ENCODE results near the gene EXTL2.
"Not testable (repeated sequence)": the region's sequence is repeated elsewhere in the genome, so short reads cannot be mapped to it uniquely, and the experiment has no call there.

EXTL2 gene

DNA sequence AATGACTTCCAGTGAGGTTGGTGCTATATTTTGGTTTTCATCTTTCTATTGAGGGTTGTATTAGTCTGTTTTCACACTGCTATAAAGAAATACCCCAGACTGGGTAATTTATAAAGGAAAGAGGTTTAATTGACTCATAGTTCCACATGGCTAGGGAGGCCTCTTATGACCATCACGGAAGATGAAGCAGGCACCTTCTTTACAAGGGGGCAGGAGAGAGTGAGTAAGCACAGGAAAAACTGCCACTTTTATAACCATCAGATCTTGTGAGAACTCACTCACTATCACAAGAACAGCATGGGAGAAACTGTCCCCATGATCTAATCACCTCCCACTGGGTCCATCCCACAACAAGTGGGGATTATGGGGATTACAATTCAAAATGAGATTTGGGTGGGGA, 5.6 kb downstream of the EXTL2 start:
- H3K27me3 ChIP-seq (ENCODE audit: insufficient read depth, low read length, poor library complexity); H3K79me1 ChIP-seq (ENCODE audit: low read length); H3K9ac ChIP-seq (ENCODE audit: low read length); H3K4me1 ChIP-seq (ENCODE audit: control insufficient read depth, low read depth, low read length); H4K5ac ChIP-seq (ENCODE audit: low read length); H3K4me3 ChIP-seq (ENCODE audit: low read length); H3K4ac ChIP-seq (ENCODE audit: low read depth, low read length); H3K4me2 ChIP-seq (ENCODE audit: low read length); H3K56ac ChIP-seq (ENCODE audit: low read length); H2AK5ac ChIP-seq (ENCODE audit: low read length); DNase-seq; H4K8ac ChIP-seq (ENCODE audit: low read depth, low read length); H2BK5ac ChIP-seq (ENCODE audit: low read length); H3K36me3 ChIP-seq (ENCODE audit: control insufficient read depth, insufficient read depth, low read length); H2BK15ac ChIP-seq (replicated peaks; ENCODE audit: low read depth); H3K27ac ChIP-seq (ENCODE audit: low read depth, low read length); H2BK120ac ChIP-seq (ENCODE audit: low read depth, low read length); H3K18ac ChIP-seq (ENCODE audit: low read length); H3K23ac ChIP-seq (ENCODE audit: low read length): not testable (repeated sequence)
- no CpG with 5 or more reads among the region's 1 CpG for WGBS (ENCODE audit: extremely low coverage, insufficient coverage, low lambda C conversion rate)
- H3K79me2 ChIP-seq (ENCODE audit: control insufficient read depth, insufficient read depth, low read length): peaks cover 11% of the 10 kb centered on the region

DNA sequence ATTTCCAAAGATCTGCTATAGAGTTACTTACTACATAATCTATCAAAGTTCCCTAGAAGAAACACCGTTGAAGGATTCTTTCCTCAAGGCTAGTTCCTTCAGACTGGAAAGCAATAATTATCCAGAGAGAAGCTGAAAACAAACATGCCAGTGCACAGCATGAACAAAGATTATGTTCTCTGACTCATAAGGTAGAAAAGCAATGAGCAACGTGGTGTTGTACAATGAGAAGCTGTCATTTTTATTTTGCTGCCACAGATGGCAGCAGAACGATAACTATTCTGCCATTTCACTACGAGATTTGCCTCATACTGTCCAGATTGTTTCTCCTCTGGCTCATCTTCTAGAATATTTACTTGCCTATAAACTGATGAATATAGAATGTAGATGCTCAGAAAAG, 10.7 kb downstream of the EXTL2 start:
- Histone ChIP-seq H2BK5ac (ENCODE audit: low read length) (no peak overlapping the region), H3K4me3 (ENCODE audit: low read length) (no peak overlapping the region), H4K5ac (ENCODE audit: low read length) (no peak overlapping the region), H4K8ac (ENCODE audit: low read depth, low read length) (no peak overlapping the region), H3K27me3 (ENCODE audit: insufficient read depth, low read length, poor library complexity) (no peaks in the 10 kb centered on the region), H3K36me3 (ENCODE audit: control insufficient read depth, insufficient read depth, low read length) (no peaks in the 10 kb centered on the region), H2AK5ac (ENCODE audit: low read length) (no peak overlapping the region), H3K27ac (ENCODE audit: low read depth, low read length) (no peak overlapping the region), H3K79me1 (ENCODE audit: low read length) (no peaks in the 10 kb centered on the region), H3K4me1 (ENCODE audit: control insufficient read depth, low read depth, low read length) (no peaks in the 10 kb centered on the region), H2BK15ac (replicated peaks; ENCODE audit: low read depth) (no peak overlapping the region), H3K23ac (ENCODE audit: low read length) (no peak overlapping the region), H3K18ac (ENCODE audit: low read length) (no peak overlapping the region), H3K56ac (ENCODE audit: low read length) (no peak overlapping the region), H3K9ac (ENCODE audit: low read length) (no peak overlapping the region), H2BK120ac (ENCODE audit: low read depth, low read length) (no peak overlapping the region), H3K4ac (ENCODE audit: low read depth, low read length) (no peak overlapping the region), H3K4me2 (ENCODE audit: low read length) (no peak overlapping the region), H3K79me2 (ENCODE audit: control insufficient read depth, insufficient read depth, low read length) (no peaks in the 10 kb centered on the region)
- no CpG with 5 or more reads among the region's 4 CpGs for WGBS (ENCODE audit: extremely low coverage, insufficient coverage, low lambda C conversion rate)
- no peak for DNase-seq

DNA sequence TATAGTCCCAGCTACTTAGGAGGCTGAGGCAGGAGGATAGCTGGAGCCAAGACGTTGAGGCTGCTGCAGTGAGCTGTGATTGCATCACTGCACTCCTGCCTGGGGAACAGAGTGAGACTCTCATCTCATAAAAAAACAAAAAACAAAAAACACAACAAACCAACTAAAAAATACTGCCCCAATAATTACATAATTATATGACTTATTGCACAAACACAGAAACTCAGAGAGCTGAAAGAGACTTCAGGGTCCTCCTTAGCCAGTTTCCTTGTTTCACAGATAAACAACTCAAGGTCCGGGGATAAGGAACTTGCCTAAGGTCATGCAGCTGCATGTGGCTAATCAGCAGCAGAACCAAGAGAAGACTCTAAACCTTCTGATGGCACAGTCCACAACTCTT, 11.9 kb downstream of the EXTL2 start:
- no peak overlapping the region for H3K18ac ChIP-seq (ENCODE audit: low read length)
- no peaks in the 10 kb centered on the region for H3K4me1 ChIP-seq (ENCODE audit: control insufficient read depth, low read depth, low read length)
- H4K5ac ChIP-seq (ENCODE audit: low read length): no peak overlapping the region
- H2BK5ac ChIP-seq (ENCODE audit: low read length): no peak overlapping the region
- no peaks in the 10 kb centered on the region for H3K79me2 ChIP-seq (ENCODE audit: control insufficient read depth, insufficient read depth, low read length)
- no peak for DNase-seq
- H2AK5ac ChIP-seq (ENCODE audit: low read length): no peak overlapping the region
- H3K27me3 ChIP-seq (ENCODE audit: insufficient read depth, low read length, poor library complexity): no peaks in the 10 kb centered on the region
- H3K36me3 ChIP-seq (ENCODE audit: control insufficient read depth, insufficient read depth, low read length): no peaks in the 10 kb centered on the region
- no peak overlapping the region for H3K9ac ChIP-seq (ENCODE audit: low read length)
- no peak overlapping the region for H3K4ac ChIP-seq (ENCODE audit: low read depth, low read length)
- no peak overlapping the region for H3K4me3 ChIP-seq (ENCODE audit: low read length)
- H2BK15ac ChIP-seq (replicated peaks; ENCODE audit: low read depth): no peak overlapping the region
- H3K23ac ChIP-seq (ENCODE audit: low read length): no peak overlapping the region
- no peak overlapping the region for H2BK120ac ChIP-seq (ENCODE audit: low read depth, low read length)
- no peak overlapping the region for H3K56ac ChIP-seq (ENCODE audit: low read length)
- H4K8ac ChIP-seq (ENCODE audit: low read depth, low read length): no peak overlapping the region
- H3K27ac ChIP-seq (ENCODE audit: low read depth, low read length): no peak overlapping the region
- H3K79me1 ChIP-seq (ENCODE audit: low read length): no peaks in the 10 kb centered on the region
- WGBS (ENCODE audit: extremely low coverage, insufficient coverage, low lambda C conversion rate): no CpG with 5 or more reads among the region's 2 CpGs
- H3K4me2 ChIP-seq (ENCODE audit: low read length): no peak overlapping the region

DNA sequence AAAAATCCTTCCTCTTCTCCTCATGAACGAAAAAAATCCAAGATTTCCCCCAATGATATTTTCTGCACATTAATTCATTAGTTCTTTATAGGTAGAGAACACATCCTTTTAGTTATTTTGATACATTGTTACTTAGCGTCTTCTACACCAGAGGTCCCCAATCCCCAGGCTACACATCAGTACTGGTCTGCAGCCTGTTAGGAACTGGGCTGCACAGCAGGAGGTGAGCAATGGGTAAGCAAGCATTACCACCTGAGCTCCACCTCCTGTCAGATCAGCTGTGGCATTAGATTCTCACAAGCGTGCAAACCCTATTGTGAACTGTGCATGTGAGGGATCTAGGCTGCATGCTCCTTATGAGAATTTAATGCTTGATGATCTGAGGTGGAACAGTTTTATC, 13.0 kb downstream of the EXTL2 start:
- Histone ChIP-seq H2BK5ac (ENCODE audit: low read length) (no peak overlapping the region), H2BK15ac (replicated peaks; ENCODE audit: low read depth) (no peak overlapping the region), H4K5ac (ENCODE audit: low read length) (no peak overlapping the region), H3K4me3 (ENCODE audit: low read length) (no peak overlapping the region), H3K4me1 (ENCODE audit: control insufficient read depth, low read depth, low read length) (no peaks in the 10 kb centered on the region), H3K9ac (ENCODE audit: low read length) (no peak overlapping the region), H4K8ac (ENCODE audit: low read depth, low read length) (no peak overlapping the region), H3K79me2 (ENCODE audit: control insufficient read depth, insufficient read depth, low read length) (no peaks in the 10 kb centered on the region), H3K4ac (ENCODE audit: low read depth, low read length) (no peak overlapping the region), H3K36me3 (ENCODE audit: control insufficient read depth, insufficient read depth, low read length) (no peaks in the 10 kb centered on the region), H2AK5ac (ENCODE audit: low read length) (no peak overlapping the region), H3K18ac (ENCODE audit: low read length) (no peak overlapping the region), H3K23ac (ENCODE audit: low read length) (no peak overlapping the region), H3K4me2 (ENCODE audit: low read length) (no peak overlapping the region), H3K27me3 (ENCODE audit: insufficient read depth, low read length, poor library complexity) (no peaks in the 10 kb centered on the region), H2BK120ac (ENCODE audit: low read depth, low read length) (no peak overlapping the region), H3K56ac (ENCODE audit: low read length) (no peak overlapping the region), H3K27ac (ENCODE audit: low read depth, low read length) (no peak overlapping the region), H3K79me1 (ENCODE audit: low read length) (no peaks in the 10 kb centered on the region)
- peak; percentile 30 for DNase-seq
- no CpG with 5 or more reads among the region's 3 CpGs for WGBS (ENCODE audit: extremely low coverage, insufficient coverage, low lambda C conversion rate)

DNA sequence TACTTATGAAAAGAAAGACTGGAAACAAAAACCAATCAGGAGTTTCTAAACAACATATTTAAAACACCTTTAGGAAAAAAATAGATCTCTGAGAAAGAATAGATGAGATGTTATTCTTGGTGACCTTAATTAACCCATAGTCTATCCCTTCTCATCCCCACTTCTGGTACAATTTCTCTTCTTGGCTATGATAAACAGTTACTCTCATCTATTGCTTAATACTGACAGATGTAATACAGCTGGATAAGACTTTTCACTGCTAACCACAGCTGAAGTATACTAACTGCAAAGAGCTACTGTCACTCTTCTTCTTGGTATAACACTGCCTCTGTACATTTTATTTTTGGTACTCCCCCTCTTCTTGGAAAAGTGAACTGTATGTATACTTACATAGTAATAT, 15.2 kb downstream of the EXTL2 start:
- H2BK15ac ChIP-seq (replicated peaks; ENCODE audit: low read depth): no peak overlapping the region
- no peak for DNase-seq
- no peak overlapping the region for H4K8ac ChIP-seq (ENCODE audit: low read depth, low read length)
- no peak overlapping the region for H2AK5ac ChIP-seq (ENCODE audit: low read length)
- H3K4me3 ChIP-seq (ENCODE audit: low read length): no peak overlapping the region
- no peak overlapping the region for H3K23ac ChIP-seq (ENCODE audit: low read length)
- no peaks in the 10 kb centered on the region for H3K79me1 ChIP-seq (ENCODE audit: low read length)
- H4K5ac ChIP-seq (ENCODE audit: low read length): no peak overlapping the region
- H3K56ac ChIP-seq (ENCODE audit: low read length): no peak overlapping the region
- H3K4ac ChIP-seq (ENCODE audit: low read depth, low read length): no peak overlapping the region
- no peak overlapping the region for H3K27ac ChIP-seq (ENCODE audit: low read depth, low read length)
- no peak overlapping the region for H3K18ac ChIP-seq (ENCODE audit: low read length)
- no peaks in the 10 kb centered on the region for H3K27me3 ChIP-seq (ENCODE audit: insufficient read depth, low read length, poor library complexity)
- no peaks in the 10 kb centered on the region for H3K79me2 ChIP-seq (ENCODE audit: control insufficient read depth, insufficient read depth, low read length)
- no peak overlapping the region for H2BK5ac ChIP-seq (ENCODE audit: low read length)
- H3K4me2 ChIP-seq (ENCODE audit: low read length): no peak overlapping the region
- no peak overlapping the region for H2BK120ac ChIP-seq (ENCODE audit: low read depth, low read length)
- no peaks in the 10 kb centered on the region for H3K36me3 ChIP-seq (ENCODE audit: control insufficient read depth, insufficient read depth, low read length)
- no peaks in the 10 kb centered on the region for H3K4me1 ChIP-seq (ENCODE audit: control insufficient read depth, low read depth, low read length)
- no peak overlapping the region for H3K9ac ChIP-seq (ENCODE audit: low read length)

DNA sequence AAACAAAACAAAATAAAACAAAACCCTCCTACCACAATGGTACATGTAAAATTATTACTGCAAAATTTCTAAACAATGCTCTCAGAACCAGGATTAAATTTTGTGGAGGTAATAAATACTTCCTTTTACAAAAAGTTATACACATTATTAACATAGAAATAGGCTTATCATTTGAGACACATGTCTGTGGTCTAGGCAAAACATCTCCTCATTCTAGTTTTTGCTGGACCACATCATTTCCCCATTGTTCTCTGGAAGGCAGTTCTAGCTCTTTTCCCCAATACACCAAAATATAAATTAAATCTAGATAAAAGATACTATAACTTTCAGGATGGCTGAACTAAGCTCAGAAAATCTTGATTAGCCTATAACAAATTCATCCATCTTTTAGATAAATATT, 18.4 kb downstream of the EXTL2 start:
- Histone ChIP-seq H4K5ac (ENCODE audit: low read length) (no peak overlapping the region), H2BK5ac (ENCODE audit: low read length) (no peak overlapping the region), H3K9ac (ENCODE audit: low read length) (no peak overlapping the region), H3K36me3 (ENCODE audit: control insufficient read depth, insufficient read depth, low read length) (no peaks in the 10 kb centered on the region), H3K4me1 (ENCODE audit: control insufficient read depth, low read depth, low read length) (no peaks in the 10 kb centered on the region), H2BK120ac (ENCODE audit: low read depth, low read length) (no peak overlapping the region), H4K8ac (ENCODE audit: low read depth, low read length) (no peak overlapping the region), H3K56ac (ENCODE audit: low read length) (no peak overlapping the region), H3K27ac (ENCODE audit: low read depth, low read length) (no peak overlapping the region), H3K79me1 (ENCODE audit: low read length) (no peaks in the 10 kb centered on the region), H3K79me2 (ENCODE audit: control insufficient read depth, insufficient read depth, low read length) (no peaks in the 10 kb centered on the region), H3K27me3 (ENCODE audit: insufficient read depth, low read length, poor library complexity) (no peaks in the 10 kb centered on the region), H3K23ac (ENCODE audit: low read length) (no peak overlapping the region), H3K18ac (ENCODE audit: low read length) (no peak overlapping the region), H3K4me2 (ENCODE audit: low read length) (no peak overlapping the region), H2BK15ac (replicated peaks; ENCODE audit: low read depth) (no peak overlapping the region), H2AK5ac (ENCODE audit: low read length) (no peak overlapping the region), H3K4ac (ENCODE audit: low read depth, low read length) (no peak overlapping the region), H3K4me3 (ENCODE audit: low read length) (no peak overlapping the region)
- no peak for DNase-seq

Measured in mesendoderm (in vitro differentiated cells).